Activated naive CD8-positive, alpha-beta T cell treated with anti-CD3 and anti-CD28 coated beads, Interleukin-2, amount 50 U/mL, for 16 hours (primary cell): ENCODE data around the gene PLPP3.

Experiments
- DNase-seq: peaks from one replicate; pipeline ENCODE4 v3.0.0-alpha.2; 2020; ENCODE audit warnings: low read depth, low spot score

Gene PLPP3

GRCh38 chr1:56496821-56497772 is 82.3 kb downstream of the PLPP3 start:
- DNase-seq, result no peak

GRCh38 chr1:56496158-56496557 is 83.2 kb downstream of the PLPP3 start:
- DNase-seq, result no peak

GRCh38 chr1:56495538-56495937 is 83.8 kb downstream of the PLPP3 start:
- no peak for DNase-seq

- DNase-seq, result no peak
Observed at GRCh38 chr1:56494306-56494705, 85.1 kb downstream of the PLPP3 start.

- no peak for DNase-seq
Observed at GRCh38 chr1:56493826-56494225, 85.5 kb downstream of the PLPP3 start.

- no peak for DNase-seq
Observed at GRCh38 chr1:56491441-56491840, 87.9 kb downstream of the PLPP3 start.

- DNase-seq, result no peak
Observed at GRCh38 chr1:56490619-56491018, 88.7 kb downstream of the PLPP3 start.

- DNase-seq, result no peak
Observed at GRCh38 chr1:56489695-56490094, 89.7 kb downstream of the PLPP3 start.

- no peak for DNase-seq
Observed at GRCh38 chr1:56484695-56485094, 94.7 kb downstream of the PLPP3 start.

GRCh38 chr1:56483104-56483503 is 96.3 kb downstream of the PLPP3 start:
- no peak for DNase-seq

- DNase-seq, result no peak
Observed at GRCh38 chr1:56482486-56482885, 96.9 kb downstream of the PLPP3 start.

- DNase-seq, result no peak
Observed at GRCh38 chr1:56481140-56481694, 98.1 kb downstream of the PLPP3 start.

- no peak for DNase-seq
Observed at GRCh38 chr1:56478734-56479133, 100.6 kb downstream of the PLPP3 start.

GRCh38 chr1:56477164-56478111 is 101.9 kb downstream of the PLPP3 start:
- no peak for DNase-seq

GRCh38 chr1:56473582-56474270 is 105.6 kb downstream of the PLPP3 start:
- no peak for DNase-seq

GRCh38 chr1:56472860-56473259 is 106.5 kb downstream of the PLPP3 start:
- DNase-seq, result no peak

GRCh38 chr1:56469640-56470371 is 109.6 kb downstream of the PLPP3 start:
- no peak for DNase-seq

GRCh38 chr1:56468518-56468917 is 110.8 kb downstream of the PLPP3 start:
- DNase-seq, result no peak

- no peak for DNase-seq
Observed at GRCh38 chr1:56466538-56466937, 112.8 kb downstream of the PLPP3 start.

GRCh38 chr1:56464294-56464693 is 115.1 kb downstream of the PLPP3 start:
- no peak for DNase-seq

- no peak for DNase-seq
Observed at GRCh38 chr1:56463376-56463775, 116.0 kb downstream of the PLPP3 start.
